Measurements from ENCODE around the gene C1orf159. TPM values are rescaled to one million over a fixed set of nuclear protein-coding genes. Genes with fewer than 3 reads are reported as not detected.

Gene C1orf159
- total and polyA plus RNA-seq, 9 of the 15 experiments (the other 6 are each of a cell fraction or from before 2014, with no cell fraction given), result 0.28 to 54.9 (median 10.6) TPM

- TF ChIP-seq NKRF (IDR thresholded peaks at IDR 0.05; ENCODE audit: borderline replicate concordance), result no peak
- TF ChIP-seq SIX5 (IDR thresholded peaks at IDR 0.05; ENCODE audit: borderline replicate concordance in 1 of 2, insufficient read depth in 1 of 2, low read depth in 1 of 2, low read length in 2 of 2), result no peak
- TF ChIP-seq CREM (IDR thresholded peaks at IDR 0.05; ENCODE audit: low read depth), result peak; percentile 88
- TF ChIP-seq LARP7 (IDR thresholded peaks at IDR 0.05), result no peak
- no peak for TF ChIP-seq SIN3B (IDR thresholded peaks at IDR 0.05; ENCODE audit: low read depth)
- peak in 1 of 2 experiments; percentile 57 for TF ChIP-seq E2F6 (IDR thresholded peaks at IDR 0.05; ENCODE audit: borderline replicate concordance in 1 of 2, extremely low read depth in 1 of 2, insufficient read depth in 1 of 2, insufficient read length in 1 of 2, low read depth in 1 of 2, low read length in 1 of 2, poor library complexity in 1 of 2, severe bottlenecking in 1 of 2)
- TF ChIP-seq E2F8 (IDR thresholded peaks at IDR 0.05; ENCODE audit: low read depth, partially characterized antibody), result no peak
- peak in 1 of 2 experiments; percentile 35; a peak in 1 of 4 replicates for TF ChIP-seq UBTF (IDR thresholded peaks at IDR 0.05; ENCODE audit: borderline replicate concordance in 1 of 2, low read depth in 2 of 2, low read length in 2 of 2)
- TF ChIP-seq MLLT1 (IDR thresholded peaks at IDR 0.05), result no peak
- TF ChIP-seq DPF2 (IDR thresholded peaks at IDR 0.05), result peak; percentile 93
- TF ChIP-seq YY1 (IDR thresholded peaks at IDR 0.05; ENCODE audit: borderline replicate concordance in 1 of 3, control insufficient read depth in 1 of 3, extremely low read depth in 1 of 3, insufficient read depth in 3 of 3, insufficient read length in 1 of 3, insufficient replicate concordance in 2 of 3, low read depth in 1 of 3, low read length in 2 of 3), result peak in 2 of 3 experiments; percentile 31 to 57
- TF ChIP-seq ZNF165 (CRISPR knock-in tag; IDR thresholded peaks at IDR 0.05; ENCODE audit: borderline replicate concordance), result no peak
- no peak for TF ChIP-seq RBM17 (IDR thresholded peaks at IDR 0.05; ENCODE audit: borderline replicate concordance, low read depth, low read length)
- TF ChIP-seq SP1 (CRISPR knock-in tag; IDR thresholded peaks at IDR 0.05), result peak; percentile 85
- TF ChIP-seq ZNF212 (CRISPR knock-in tag; IDR thresholded peaks at IDR 0.05), result no peak
Observed at GRCh38 chr1:1063945-1064831, 51.7 kb downstream of the C1orf159 start (continued).
